A549 (cell line): ENCODE measurements around the gene CSF3R. TPM values are rescaled to one million over a fixed set of nuclear protein-coding genes. Genes with fewer than 3 reads are reported as not detected.

Experiments
- ATAC-seq, 2 experiments: fragments of 200-7000 bp in 1 of 2; fragments of >200 bp in 1 of 2; cut with Nextera tagmentation in 1 of 2; cut with Tn5 transposase in 1 of 2; 3 replicates each; pipeline versions ENCODE4 v1.8.0 to v1.9.1; 2018 to 2020; ENCODE audit warnings: mild to moderate bottlenecking in 1 of 2, moderate library complexity in 1 of 2
- CTCF ChIA-PET: fragments of 300-600 bp; sonication (Branson Sonifier 250); formaldehyde crosslinking; extraction: SDS; loops from one replicate; lab custom pipeline; 2021; ENCODE audit warnings: antibody characterized with exemption, inconsistent platforms; lab: Yijun Ruan, JAX
- POLR2A ChIA-PET: fragments of 350-600 bp; formaldehyde crosslinking; extraction: SDS; loops from one replicate; lab custom pipeline; 2021; ENCODE audit warnings: antibody characterized with exemption, inconsistent platforms; lab: Yijun Ruan, JAX
- DNase-seq, 2 experiments: peaks; one replicate each; pipeline versions ENCODE4 v3.0.0 to v3.0.0-alpha.2; 2011 to 2016; ENCODE audit warnings: low read depth in 1 of 2, low spot score in 1 of 2
- FAIRE-seq: peaks from 2 replicates; lab custom pipeline; 2011; peaks lifted over from hg19 to GRCh38; lab: Jason Lieb, UNC
- H3K27ac ChIP-seq, 2 experiments: fragments of >200 bp; sonication (Bioruptor Twin); formaldehyde crosslinking; 3 replicates each; pipeline ENCODE4 v1.5.1; 2016 to 2017
- H3K4me1 ChIP-seq: fragments of >200 bp; sonication (Bioruptor Twin); formaldehyde crosslinking; 3 replicates; pipeline ENCODE4 v1.6.1; 2016
- H3K4me2 ChIP-seq: fragments of >200 bp; sonication (Bioruptor Twin); formaldehyde crosslinking; 3 replicates; pipeline ENCODE4 v1.6.1; 2016
- H3K4me3 ChIP-seq: fragments of >200 bp; sonication (Bioruptor Twin); formaldehyde crosslinking; 3 replicates; pipeline ENCODE4 v1.5.1; 2016
- H3K9me3 ChIP-seq: fragments of >200 bp; sonication (Bioruptor Twin); formaldehyde crosslinking; 3 replicates; pipeline ENCODE4 v1.6.1; 2016
- CBX8 ChIP-seq: fragments of 200-600 bp; sonication (generic); IDR thresholded peaks from 2 replicates; pipeline ENCODE4 v1.6.1; 2016
- CHD2 ChIP-seq: fragments of 150-350 bp; IDR thresholded peaks from 2 replicates; pipeline ENCODE4 v1.6.1; 2014; ENCODE audit warnings: low read length; ENCODE audit not compliant: partially characterized antibody
- HOXB13 ChIP-seq: fragments of 250-450 bp; sonication (Bioruptor Pico); IDR thresholded peaks from 2 replicates; pipeline ENCODE4 v1.5.0; 2020; ENCODE audit warnings: low read depth, mild to moderate bottlenecking, moderate library complexity
- MAFK ChIP-seq: fragments of 450-650 bp; IDR thresholded peaks from 2 replicates; pipeline ENCODE4 v1.6.1; 2014; ENCODE audit not compliant: partially characterized antibody
- NPAS2 ChIP-seq: fragments of 250-450 bp; sonication (Bioruptor Pico); IDR thresholded peaks from 2 replicates; pipeline ENCODE4 v1.8.0; 2022; ENCODE audit warnings: mild to moderate bottlenecking, moderate library complexity, borderline replicate concordance
- POLR2AphosphoS2 ChIP-seq: conservative IDR thresholded peaks from 2 replicates; pipeline ENCODE4 v1.6.1; 2012; ENCODE audit warnings: low read length, improper control_type of control experiment, inconsistent platforms
- ZC3H11A ChIP-seq: fragments of 450-650 bp; IDR thresholded peaks from 2 replicates; pipeline ENCODE4 v1.6.1; 2014; ENCODE audit warnings: antibody characterized with exemption, mild to moderate bottlenecking
- ZFP36 ChIP-seq: fragments of 450-650 bp; IDR thresholded peaks from 2 replicates; pipeline ENCODE4 v1.6.1; 2014; ENCODE audit warnings: borderline replicate concordance; ENCODE audit not compliant: partially characterized antibody
- WGBS: methylation state at CpG from one replicate; pipeline ENCODE4 v1.1.6; 2017; ENCODE audit errors: missing lambda C conversion rate; 5-methylcytosine and 5-hydroxymethylcytosine counted together
- polyA plus RNA-seq, 4 experiments: library from polyadenylated mRNA; depleted of rRNA in 3 of 4; stranded (reverse); fragments of >200 nt; fragmentation: RNase III in 1 of 4; extraction: RNeasy Plus Mini Kit Qiagen cat#74134 plus additional on column Dnase treatment in 1 of 4; gene quantifications; 2 replicates in 3 of 4; 3 replicates in 1 of 4; pipeline ENCODE4 v1.2.3, GENCODE V29; 2011 to 2017
- TF ChIP-seq, protein P1 (sequence below): IDR thresholded peaks from 2 replicates; pipeline ENCODE4 v1.6.1; 2012
- TF ChIP-seq, protein P2 (sequence below): fragments of 150-350 bp; IDR thresholded peaks from 2 replicates; pipeline ENCODE4 v1.6.1; 2014; ENCODE audit warnings: low read depth, mild to moderate bottlenecking, low read length
- TF ChIP-seq, protein P3 (sequence below): fragments of 200-600 bp; sonication (generic); IDR thresholded peaks from 2 replicates; pipeline ENCODE4 v1.6.1; 2016; ENCODE audit warnings: antibody characterized with exemption, mild to moderate bottlenecking, moderate library complexity
- TF ChIP-seq, protein P4 (sequence below): fragments of >200 bp; sonication (Bioruptor Twin); formaldehyde crosslinking; IDR thresholded peaks from 2 replicates; pipeline ENCODE4 v1.6.1; 2016
- TF ChIP-seq, protein P5 (sequence below): IDR thresholded peaks from 2 replicates; pipeline ENCODE4 v1.6.1; 2012; ENCODE audit warnings: low read depth, borderline replicate concordance

Gene CSF3R
- polyA plus RNA-seq, 2 of the 4 experiments (the other 2 are of a cell fraction), result not detected

DNA sequence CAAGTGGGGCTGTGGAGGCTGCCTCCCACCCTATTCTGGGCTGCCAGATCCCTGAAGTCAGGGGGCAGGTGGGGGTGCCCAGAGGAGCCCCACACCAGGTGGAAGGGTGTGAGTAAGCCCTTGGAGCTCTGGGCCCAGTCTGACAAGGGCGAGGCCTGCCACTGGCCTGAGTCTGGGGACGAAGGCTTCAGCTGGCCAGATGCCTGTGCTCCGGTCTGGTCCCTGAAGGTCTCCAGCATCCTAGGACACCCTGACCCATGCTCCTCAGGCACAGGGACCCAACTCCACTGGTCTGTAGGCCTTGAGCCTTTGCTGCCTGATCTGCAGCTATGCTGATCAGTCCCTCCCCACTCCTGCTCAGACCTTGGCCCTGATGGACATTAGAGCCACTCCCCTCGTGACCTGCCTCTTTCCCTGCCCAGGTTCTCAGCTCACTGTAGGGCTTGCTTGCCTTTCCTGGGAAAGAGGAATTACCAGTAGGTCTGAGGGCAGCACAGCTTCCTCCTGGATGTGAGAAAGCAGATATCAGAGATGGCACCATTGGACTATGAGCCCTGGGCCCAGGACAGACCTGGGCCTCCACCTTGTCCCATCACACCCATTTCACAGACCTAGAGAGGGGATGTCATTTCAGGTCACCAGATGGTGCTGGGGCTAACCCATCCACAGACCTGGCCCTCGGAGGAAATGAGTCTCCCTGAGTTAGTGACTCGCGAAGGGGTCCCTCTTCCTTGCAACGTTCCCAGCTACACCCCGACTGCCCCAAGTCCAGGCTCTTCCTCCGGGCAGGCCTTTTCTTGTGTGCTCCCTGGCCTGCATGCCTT lies 32.8 kb upstream of the CSF3R start:
- FAIRE-seq (no peak), DNase-seq (no peak), ATAC-seq (peak in 1 of 2 experiments; percentile 21; a peak in 2 of 6 replicates)
- POLR2A ChIA-PET, result no interaction called here
- Histone ChIP-seq H3K9me3 (no peaks in the 10 kb centered on the region), H3K4me3 (no peak overlapping the region), H3K27ac (no peak overlapping the region), H3K4me1 (no peaks in the 10 kb centered on the region), H3K4me2 (no peak overlapping the region)
- TF ChIP-seq CHD2 (no peak), HOXB13 (CRISPR knock-in tag) (no peak)
- TF ChIP-seq, protein P1, sequence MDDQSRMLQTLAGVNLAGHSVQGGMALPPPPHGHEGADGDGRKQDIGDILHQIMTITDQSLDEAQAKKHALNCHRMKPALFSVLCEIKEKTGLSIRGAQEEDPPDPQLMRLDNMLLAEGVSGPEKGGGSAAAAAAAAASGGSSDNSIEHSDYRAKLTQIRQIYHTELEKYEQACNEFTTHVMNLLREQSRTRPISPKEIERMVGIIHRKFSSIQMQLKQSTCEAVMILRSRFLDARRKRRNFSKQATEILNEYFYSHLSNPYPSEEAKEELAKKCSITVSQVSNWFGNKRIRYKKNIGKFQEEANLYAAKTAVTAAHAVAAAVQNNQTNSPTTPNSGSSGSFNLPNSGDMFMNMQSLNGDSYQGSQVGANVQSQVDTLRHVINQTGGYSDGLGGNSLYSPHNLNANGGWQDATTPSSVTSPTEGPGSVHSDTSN, result no peak
- CTCF ChIA-PET, result interaction anchor here (0.7 to 4.0 kb wide), 33 partner anchors 9 to 1168 kb away, joined by 3 to 40 read pairs (median 4); partner anchors contain the start of genes CSF3R and MRPS15
- WGBS, result 49% methylated on average over 7 of the region's 10 CpGs

DNA sequence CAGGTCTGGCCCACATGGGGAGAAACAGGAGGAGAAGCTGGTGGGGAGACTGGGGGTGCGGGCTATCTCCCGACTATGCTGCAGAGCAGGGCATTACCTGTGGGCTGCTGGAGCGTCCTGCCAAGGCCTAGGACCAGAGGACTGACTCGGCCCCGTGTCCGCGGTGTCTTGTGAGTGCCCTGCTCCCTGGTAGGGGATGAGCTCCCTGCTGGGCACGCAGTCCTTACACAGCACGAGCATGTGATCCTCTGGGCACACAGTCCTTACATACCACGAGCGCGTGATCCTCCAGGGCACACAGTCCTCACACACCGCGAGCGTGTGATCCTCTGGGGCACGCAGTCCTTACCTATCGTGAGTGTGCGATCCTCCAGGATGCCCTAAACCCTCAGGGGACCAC lies 31.8 kb upstream of the CSF3R start:
- Histone ChIP-seq H3K27ac (no peak overlapping the region), H3K4me2 (no peak overlapping the region), H3K4me3 (no peak overlapping the region), H3K9me3 (no peaks in the 10 kb centered on the region), H3K4me1 (no peaks in the 10 kb centered on the region)
- WGBS, result 90% methylated on average over 9 of the region's 18 CpGs
- no peak; a peak in 1 of 6 replicates for ATAC-seq
- TF ChIP-seq ZC3H11A (no peak), ZFP36 (no peak), POLR2AphosphoS2 (no peak)
- TF ChIP-seq, protein P2, sequence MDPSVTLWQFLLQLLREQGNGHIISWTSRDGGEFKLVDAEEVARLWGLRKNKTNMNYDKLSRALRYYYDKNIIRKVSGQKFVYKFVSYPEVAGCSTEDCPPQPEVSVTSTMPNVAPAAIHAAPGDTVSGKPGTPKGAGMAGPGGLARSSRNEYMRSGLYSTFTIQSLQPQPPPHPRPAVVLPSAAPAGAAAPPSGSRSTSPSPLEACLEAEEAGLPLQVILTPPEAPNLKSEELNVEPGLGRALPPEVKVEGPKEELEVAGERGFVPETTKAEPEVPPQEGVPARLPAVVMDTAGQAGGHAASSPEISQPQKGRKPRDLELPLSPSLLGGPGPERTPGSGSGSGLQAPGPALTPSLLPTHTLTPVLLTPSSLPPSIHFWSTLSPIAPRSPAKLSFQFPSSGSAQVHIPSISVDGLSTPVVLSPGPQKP, result no peak
- TF ChIP-seq, protein P3, sequence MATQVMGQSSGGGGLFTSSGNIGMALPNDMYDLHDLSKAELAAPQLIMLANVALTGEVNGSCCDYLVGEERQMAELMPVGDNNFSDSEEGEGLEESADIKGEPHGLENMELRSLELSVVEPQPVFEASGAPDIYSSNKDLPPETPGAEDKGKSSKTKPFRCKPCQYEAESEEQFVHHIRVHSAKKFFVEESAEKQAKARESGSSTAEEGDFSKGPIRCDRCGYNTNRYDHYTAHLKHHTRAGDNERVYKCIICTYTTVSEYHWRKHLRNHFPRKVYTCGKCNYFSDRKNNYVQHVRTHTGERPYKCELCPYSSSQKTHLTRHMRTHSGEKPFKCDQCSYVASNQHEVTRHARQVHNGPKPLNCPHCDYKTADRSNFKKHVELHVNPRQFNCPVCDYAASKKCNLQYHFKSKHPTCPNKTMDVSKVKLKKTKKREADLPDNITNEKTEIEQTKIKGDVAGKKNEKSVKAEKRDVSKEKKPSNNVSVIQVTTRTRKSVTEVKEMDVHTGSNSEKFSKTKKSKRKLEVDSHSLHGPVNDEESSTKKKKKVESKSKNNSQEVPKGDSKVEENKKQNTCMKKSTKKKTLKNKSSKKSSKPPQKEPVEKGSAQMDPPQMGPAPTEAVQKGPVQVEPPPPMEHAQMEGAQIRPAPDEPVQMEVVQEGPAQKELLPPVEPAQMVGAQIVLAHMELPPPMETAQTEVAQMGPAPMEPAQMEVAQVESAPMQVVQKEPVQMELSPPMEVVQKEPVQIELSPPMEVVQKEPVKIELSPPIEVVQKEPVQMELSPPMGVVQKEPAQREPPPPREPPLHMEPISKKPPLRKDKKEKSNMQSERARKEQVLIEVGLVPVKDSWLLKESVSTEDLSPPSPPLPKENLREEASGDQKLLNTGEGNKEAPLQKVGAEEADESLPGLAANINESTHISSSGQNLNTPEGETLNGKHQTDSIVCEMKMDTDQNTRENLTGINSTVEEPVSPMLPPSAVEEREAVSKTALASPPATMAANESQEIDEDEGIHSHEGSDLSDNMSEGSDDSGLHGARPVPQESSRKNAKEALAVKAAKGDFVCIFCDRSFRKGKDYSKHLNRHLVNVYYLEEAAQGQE, result no peak
- TF ChIP-seq, protein P4, sequence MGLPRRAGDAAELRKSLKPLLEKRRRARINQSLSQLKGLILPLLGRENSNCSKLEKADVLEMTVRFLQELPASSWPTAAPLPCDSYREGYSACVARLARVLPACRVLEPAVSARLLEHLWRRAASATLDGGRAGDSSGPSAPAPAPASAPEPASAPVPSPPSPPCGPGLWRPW, result no peak
- DNase-seq, result no peak
- ChIA-PET POLR2A (no interaction called here), CTCF (interaction anchor here (1.0 to 4.0 kb wide), 5 partner anchors 12 to 61 kb away, joined by 3 to 40 read pairs (median 4); no protein-coding TSS in a partner anchor)
- no peak for FAIRE-seq

DNA sequence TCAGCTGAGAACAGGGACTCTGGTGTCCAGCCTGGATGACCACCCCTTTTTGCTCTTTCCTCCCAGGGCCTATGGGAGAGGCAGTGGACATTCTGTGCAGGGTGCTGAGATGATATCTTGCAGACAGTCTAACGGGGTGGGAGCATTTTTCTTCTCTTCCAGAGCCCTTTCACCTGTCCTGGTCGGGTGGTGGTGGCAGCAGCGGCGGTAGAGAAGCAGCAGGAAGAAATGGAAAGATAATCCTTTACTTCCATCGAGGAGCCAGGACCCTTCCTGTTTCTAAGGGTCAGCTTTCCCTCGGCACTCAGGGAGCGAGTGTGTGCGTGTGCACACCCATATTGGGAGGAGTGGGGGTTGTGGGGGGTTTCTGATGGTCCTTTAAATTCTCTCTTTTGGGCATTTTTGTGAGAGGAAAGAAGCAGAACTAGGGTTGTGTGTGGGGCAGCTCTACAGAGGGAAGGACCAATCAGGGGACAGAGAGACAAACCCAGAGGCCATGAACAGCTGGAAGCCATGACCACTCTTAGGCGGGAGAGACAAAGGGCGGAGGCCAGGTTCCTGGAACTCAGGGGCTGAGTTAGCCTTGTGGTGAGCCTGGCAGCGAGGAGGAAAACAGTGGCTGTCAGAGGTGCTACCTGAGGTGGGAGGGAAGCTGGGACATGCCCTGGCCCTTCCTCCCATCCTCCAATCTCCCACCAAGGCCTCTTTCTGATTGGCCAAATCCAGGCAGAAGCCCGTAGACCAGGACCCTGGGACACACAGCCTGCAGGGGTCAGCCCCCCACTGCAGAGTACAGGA lies 31.2 kb upstream of the CSF3R start:
- Histone ChIP-seq H3K27ac (no peak overlapping the region), H3K4me2 (no peak overlapping the region), H3K9me3 (no peaks in the 10 kb centered on the region), H3K4me3 (no peak overlapping the region), H3K4me1 (no peaks in the 10 kb centered on the region)
- TF ChIP-seq CBX8 (no peak), NPAS2 (CRISPR knock-in tag) (no peak), MAFK (no peak)
- TF ChIP-seq, protein P3, result no peak
- TF ChIP-seq, protein P1, result no peak
- TF ChIP-seq, protein P5, sequence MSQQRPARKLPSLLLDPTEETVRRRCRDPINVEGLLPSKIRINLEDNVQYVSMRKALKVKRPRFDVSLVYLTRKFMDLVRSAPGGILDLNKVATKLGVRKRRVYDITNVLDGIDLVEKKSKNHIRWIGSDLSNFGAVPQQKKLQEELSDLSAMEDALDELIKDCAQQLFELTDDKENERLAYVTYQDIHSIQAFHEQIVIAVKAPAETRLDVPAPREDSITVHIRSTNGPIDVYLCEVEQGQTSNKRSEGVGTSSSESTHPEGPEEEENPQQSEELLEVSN, result no peak
- POLR2A ChIA-PET, result no interaction called here
- no peak for ATAC-seq
- no peak for DNase-seq
- CTCF ChIA-PET, result interaction anchor here (0.7 to 1.3 kb wide), 3 partner anchors 12 to 62 kb away, joined by 3 to 4 read pairs (median 3); no protein-coding TSS in a partner anchor
- no peak for FAIRE-seq
- 71% methylated on average over 12 of the region's 12 CpGs for WGBS
